ENCODE data around the gene TRIM50.
"Not testable (repeated sequence)": the region's sequence is repeated elsewhere in the genome, so short reads cannot be mapped to it uniquely, and the experiment has no call there.

Gene TRIM50

GRCh38 chr7:73308074-73308664 is 19.7 kb downstream of the TRIM50 start:
- H2AFZ ChIP-seq (ENCODE audit: low read length) = peak overlapping the region; percentile 76
- peak overlapping the region; percentile 94 for H3K4me3 ChIP-seq (ENCODE audit: low read length, poor library complexity, severe bottlenecking)
- TF ChIP-seq CTCF (conservative IDR thresholded peaks at IDR 0.05; ENCODE audit: low read length) = no peak
- TF ChIP-seq EZH2phosphoT487 (IDR thresholded peaks at IDR 0.05; ENCODE audit: borderline replicate concordance) = no peak
- H3K27me3 ChIP-seq (ENCODE audit: insufficient read depth, low read length, poor library complexity, severe bottlenecking) = no peaks in the 10 kb centered on the region
- no peaks in the 10 kb centered on the region for H3K9me3 ChIP-seq (ENCODE audit: insufficient read depth, low read depth, low read length)
- H3K36me3 ChIP-seq (ENCODE audit: insufficient read depth, low read length) = peaks cover 11% of the 10 kb centered on the region; the same call in 1 of the 2 replicates
- H3K9me2 ChIP-seq (replicated peaks; ENCODE audit: low read depth, low read length) = no peaks in the 10 kb centered on the region
- peak overlapping the region; percentile 88 for H3K9ac ChIP-seq (ENCODE audit: low read depth, low read length, poor library complexity, severe bottlenecking)
- peaks cover 38% of the 10 kb centered on the region for H3K79me2 ChIP-seq (ENCODE audit: insufficient read depth, low read length)
- no peaks in the 10 kb centered on the region for H3F3A ChIP-seq (ENCODE audit: low read depth)
- peak overlapping the region; percentile 82 for H3K4me2 ChIP-seq (ENCODE audit: low read depth, low read length, poor library complexity, severe bottlenecking)
- peaks cover 15% of the 10 kb centered on the region for H4K20me1 ChIP-seq (ENCODE audit: insufficient read depth, low read length, poor library complexity, severe bottlenecking)
- H3K4me1 ChIP-seq (ENCODE audit: insufficient read depth, low read length, poor library complexity, severe bottlenecking) = peaks cover 17% of the 10 kb centered on the region

GRCh38 chr7:73307436-73307835 is 20.4 kb downstream of the TRIM50 start:
- Histone ChIP-seq H2AFZ (ENCODE audit: low read length) (no peak overlapping the region), H3K27me3 (ENCODE audit: insufficient read depth, low read length, poor library complexity, severe bottlenecking) (no peaks in the 10 kb centered on the region), H3K36me3 (ENCODE audit: insufficient read depth, low read length) (peaks cover 11% of the 10 kb centered on the region; the same call in 1 of the 2 replicates), H4K20me1 (ENCODE audit: insufficient read depth, low read length, poor library complexity, severe bottlenecking) (peaks cover 15% of the 10 kb centered on the region), H3K4me1 (ENCODE audit: insufficient read depth, low read length, poor library complexity, severe bottlenecking) (peaks cover 17% of the 10 kb centered on the region), H3F3A (ENCODE audit: low read depth) (no peaks in the 10 kb centered on the region), H3K4me2 (ENCODE audit: low read depth, low read length, poor library complexity, severe bottlenecking) (peak overlapping the region; percentile 82), H3K9me2 (replicated peaks; ENCODE audit: low read depth, low read length) (no peaks in the 10 kb centered on the region), H3K4me3 (ENCODE audit: low read length, poor library complexity, severe bottlenecking) (peak overlapping the region; percentile 94), H3K79me2 (ENCODE audit: insufficient read depth, low read length) (peaks cover 38% of the 10 kb centered on the region), H3K9ac (ENCODE audit: low read depth, low read length, poor library complexity, severe bottlenecking) (peak overlapping the region; percentile 88), H3K9me3 (ENCODE audit: insufficient read depth, low read depth, low read length) (no peaks in the 10 kb centered on the region)
- no peak for TF ChIP-seq CTCF (conservative IDR thresholded peaks at IDR 0.05; ENCODE audit: low read length)
- TF ChIP-seq EZH2phosphoT487 (IDR thresholded peaks at IDR 0.05; ENCODE audit: borderline replicate concordance) = no peak

GRCh38 chr7:73304612-73305387 is 23.1 kb downstream of the TRIM50 start:
- H3K27me3 ChIP-seq (ENCODE audit: insufficient read depth, low read length, poor library complexity, severe bottlenecking); H3K9me2 ChIP-seq (replicated peaks; ENCODE audit: low read depth, low read length); H2AFZ ChIP-seq (ENCODE audit: low read length); H3K9ac ChIP-seq (ENCODE audit: low read depth, low read length, poor library complexity, severe bottlenecking); H3K4me3 ChIP-seq (ENCODE audit: low read length, poor library complexity, severe bottlenecking); H3K4me2 ChIP-seq (ENCODE audit: low read depth, low read length, poor library complexity, severe bottlenecking); H3K9me3 ChIP-seq (ENCODE audit: insufficient read depth, low read depth, low read length); H3F3A ChIP-seq (ENCODE audit: low read depth): not testable (repeated sequence)
- H3K4me1 ChIP-seq (ENCODE audit: insufficient read depth, low read length, poor library complexity, severe bottlenecking) = peaks cover 17% of the 10 kb centered on the region
- H4K20me1 ChIP-seq (ENCODE audit: insufficient read depth, low read length, poor library complexity, severe bottlenecking) = peaks cover 15% of the 10 kb centered on the region
- peak; percentile 44 for TF ChIP-seq CTCF (conservative IDR thresholded peaks at IDR 0.05; ENCODE audit: low read length)
- peaks cover 38% of the 10 kb centered on the region for H3K79me2 ChIP-seq (ENCODE audit: insufficient read depth, low read length)
- peaks cover 11% of the 10 kb centered on the region; the same call in 1 of the 2 replicates for H3K36me3 ChIP-seq (ENCODE audit: insufficient read depth, low read length)
